Endothelial cell of umbilical vein (primary cell): Measurements from ENCODE around the gene PPIE.

Source experiments
- CTCF ChIP-seq, 2 donors: IDR thresholded peaks; 1 replicate in 1 of 2; 2 replicates in 1 of 2; pipeline ENCODE4 v1.5.1; 2011; ENCODE audit warnings: low read length in 2 of 2, mild to moderate bottlenecking in 2 of 2, moderate library complexity in 2 of 2, control low read depth in 1 of 2, inconsistent platforms in 1 of 2, low read depth in 1 of 2; ENCODE audit not compliant: insufficient read depth in 1 of 2; ENCODE audit errors: extremely low read depth in 1 of 2
- EZH2 ChIP-seq: IDR thresholded peaks from 2 replicates; pipeline ENCODE4 v1.6.1; 2012; ENCODE audit warnings: borderline replicate concordance, low read depth, mild to moderate bottlenecking, moderate library complexity, low read length, inconsistent platforms; ENCODE audit not compliant: severe bottlenecking
- FOS ChIP-seq: IDR thresholded peaks from 2 replicates; pipeline ENCODE4 v1.6.1; 2011; ENCODE audit warnings: mild to moderate bottlenecking, low read length, moderate library complexity, borderline replicate concordance; ENCODE audit not compliant: insufficient read depth
- JUN ChIP-seq: IDR thresholded peaks from 2 replicates; pipeline ENCODE4 v1.6.1; 2011; ENCODE audit warnings: borderline replicate concordance, low read depth; ENCODE audit not compliant: insufficient read length, insufficient read depth
- MAX ChIP-seq: IDR thresholded peaks from 2 replicates; pipeline ENCODE4 v1.6.1; 2011; ENCODE audit not compliant: insufficient read depth, insufficient read length
- MYC ChIP-seq: IDR thresholded peaks from one replicate; pipeline ENCODE4 v1.6.1; 2011; ENCODE audit warnings: mild to moderate bottlenecking, low read depth, low read length
- POLR2A ChIP-seq: IDR thresholded peaks from 2 replicates; pipeline ENCODE4 v1.6.1; 2012; ENCODE audit warnings: low read depth, mild to moderate bottlenecking, control low read depth, low read length
- POLR2AphosphoS5 ChIP-seq: IDR thresholded peaks from 2 replicates; pipeline ENCODE4 v1.6.1; 2012; ENCODE audit warnings: low read depth, mild to moderate bottlenecking, control low read depth, low read length, moderate library complexity; ENCODE audit not compliant: insufficient read depth

GRCh38 chr1:39754026-39754570, 15.4 kb downstream of the PPIE start:
- TF ChIP-seq CTCF (IDR thresholded peaks at IDR 0.05; ENCODE audit: extremely low read depth in 1 of 2, insufficient read depth in 1 of 2, low read depth in 1 of 2, low read length in 2 of 2) (no peak), MAX (no peak), MYC (no peak), POLR2A (no peak), EZH2 (no peak), JUN (no peak), POLR2AphosphoS5 (no peak), FOS (no peak)
